Loucy (cell line): ENCODE data around the gene FCRL6.

Experiments used
- H2AFZ ChIP-seq: fragments of 200-600 bp; sonication (generic); 2 replicates; pipeline ENCODE4 v1.6.0; 2016; ENCODE audit warnings: antibody characterized with exemption, mild to moderate bottlenecking, low read length, moderate library complexity
- H3F3A ChIP-seq: fragments of 200-600 bp; 2 replicates; pipeline ENCODE4 v1.6.0; 2016; ENCODE audit warnings: antibody characterized with exemption, low read depth, mild to moderate bottlenecking
- H3K27me3 ChIP-seq: fragments of 200-600 bp; sonication (generic); 2 replicates; pipeline ENCODE4 v1.6.1; 2014; ENCODE audit warnings: low read length, mild to moderate bottlenecking; ENCODE audit not compliant: insufficient read depth, poor library complexity, severe bottlenecking
- H3K36me3 ChIP-seq: fragments of 200-600 bp; sonication (generic); 2 replicates; pipeline ENCODE4 v1.6.1; 2016; ENCODE audit warnings: low read length; ENCODE audit not compliant: insufficient read depth
- H3K4me1 ChIP-seq: fragments of 200-600 bp; sonication (generic); 2 replicates; pipeline ENCODE4 v1.5.1; 2014; ENCODE audit warnings: low read length, mild to moderate bottlenecking; ENCODE audit not compliant: insufficient read depth, poor library complexity, severe bottlenecking
- H3K4me2 ChIP-seq: fragments of 200-600 bp; sonication (generic); 2 replicates; pipeline ENCODE4 v1.6.0; 2014; ENCODE audit warnings: antibody characterized with exemption, low read length, low read depth, mild to moderate bottlenecking; ENCODE audit not compliant: poor library complexity, severe bottlenecking
- H3K4me3 ChIP-seq: fragments of 200-600 bp; sonication (generic); 2 replicates; pipeline ENCODE4 v1.5.1; 2014; ENCODE audit warnings: low read length, mild to moderate bottlenecking, mixed read lengths; ENCODE audit not compliant: poor library complexity, severe bottlenecking
- H3K79me2 ChIP-seq: fragments of 200-600 bp; sonication (generic); 2 replicates; pipeline ENCODE4 v1.6.1; 2014; ENCODE audit warnings: low read length; ENCODE audit not compliant: insufficient read depth
- H3K9ac ChIP-seq: fragments of 200-600 bp; sonication (generic); 2 replicates; pipeline ENCODE4 v1.6.0; 2014; ENCODE audit warnings: mild to moderate bottlenecking, low read depth, low read length, moderate library complexity; ENCODE audit not compliant: poor library complexity, severe bottlenecking
- H3K9me2 ChIP-seq: fragments of 200-600 bp; sonication (generic); replicated peaks from 2 replicates; pipeline ENCODE4 v1.6.1; 2016; ENCODE audit warnings: low read depth, low read length, mixed read lengths
- H3K9me3 ChIP-seq: fragments of 200-600 bp; sonication (generic); 2 replicates; pipeline ENCODE4 v1.6.1; 2014; ENCODE audit warnings: mild to moderate bottlenecking, antibody characterized with exemption, low read length, low read depth; ENCODE audit not compliant: insufficient read depth
- H4K20me1 ChIP-seq: fragments of 200-600 bp; sonication (generic); 2 replicates; pipeline ENCODE4 v1.6.0; 2014; ENCODE audit warnings: antibody characterized with exemption, low read length, mild to moderate bottlenecking; ENCODE audit not compliant: insufficient read depth, poor library complexity, severe bottlenecking
- CTCF ChIP-seq: fragments of 200-600 bp; sonication (generic); conservative IDR thresholded peaks from 2 replicates; pipeline ENCODE4 v1.5.1; 2014; ENCODE audit warnings: mild to moderate bottlenecking, antibody characterized with exemption, low read length
- EZH2phosphoT487 ChIP-seq: fragments of 200-600 bp; IDR thresholded peaks from 2 replicates; pipeline ENCODE4 v1.6.1; 2018; ENCODE audit warnings: antibody characterized with exemption, mild to moderate bottlenecking, moderate library complexity, borderline replicate concordance

FCRL6 gene

DNA sequence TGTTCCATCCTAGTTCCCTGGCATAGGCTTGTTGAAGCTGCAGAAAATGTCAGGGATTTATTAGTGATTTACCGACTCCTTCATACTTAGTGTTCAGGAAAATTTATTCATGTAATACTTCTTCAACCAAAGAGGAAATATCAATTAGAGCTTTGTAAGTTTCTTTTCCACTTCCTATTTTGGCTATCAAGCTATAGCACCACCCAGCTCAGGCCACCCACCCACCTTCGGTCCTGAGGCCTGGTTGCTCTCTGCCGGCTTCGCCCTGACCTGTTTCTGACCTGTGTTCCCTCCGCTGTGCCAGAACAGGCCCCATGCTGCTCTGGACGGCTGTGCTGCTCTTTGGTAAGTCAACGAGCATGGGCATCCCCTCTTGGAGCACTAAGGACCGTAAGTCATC, at the start of gene FCRL6:
TSS of gene FCRL6 (plus strand) at position 250 of the 400 bp plus-strand sequence. CDS start at position 315, 65 bp downstream.
- Histone ChIP-seq H3K9me3 (no peaks in the 10 kb centered on the region), H2AFZ (no peak within 1 kb of the TSS), H3K4me2 (peak within 1 kb of the TSS; percentile 70), H3K9ac (peak within 1 kb of the TSS; percentile 53), H4K20me1 (no peaks in the 10 kb centered on the region), H3F3A (no peaks in the 10 kb centered on the region), H3K4me1 (peaks cover 55% of the 10 kb centered on the region), H3K27me3 (no peaks in the 10 kb centered on the region), H3K4me3 (peak within 1 kb of the TSS; percentile 58), H3K9me2 (no peaks in the 10 kb centered on the region), H3K79me2 (no peaks in the 10 kb centered on the region), H3K36me3 (no peaks in the 10 kb centered on the region)
- TF ChIP-seq EZH2phosphoT487 (no peak), CTCF (no peak)

GRCh38 chr1:159753386-159753785, 48.8 kb upstream of the FCRL6 start:
- no peak overlapping the region for H3K4me3 ChIP-seq
- H3F3A ChIP-seq, result no peaks in the 10 kb centered on the region
- H3K27me3 ChIP-seq, result no peaks in the 10 kb centered on the region
- peaks cover 36% of the 10 kb centered on the region for H3K4me1 ChIP-seq
- no peaks in the 10 kb centered on the region for H4K20me1 ChIP-seq
- H3K9me2 ChIP-seq, result no peaks in the 10 kb centered on the region
- no peak overlapping the region for H3K4me2 ChIP-seq
- no peaks in the 10 kb centered on the region for H3K9me3 ChIP-seq
- no peaks in the 10 kb centered on the region for H3K36me3 ChIP-seq
- H3K79me2 ChIP-seq, result no peaks in the 10 kb centered on the region
- no peak overlapping the region for H2AFZ ChIP-seq
- H3K9ac ChIP-seq, result no peak overlapping the region
- no peak for TF ChIP-seq CTCF
- TF ChIP-seq EZH2phosphoT487, result no peak

GRCh38 chr1:159755451-159756007, 46.6 kb upstream of the FCRL6 start:
- Histone ChIP-seq H3K27me3 (no peaks in the 10 kb centered on the region), H3K36me3 (no peaks in the 10 kb centered on the region)

More at GRCh38 chr1:159755451-159756007, 46.6 kb upstream of the FCRL6 start:
- no peak overlapping the region for H3K4me2 ChIP-seq
- no peaks in the 10 kb centered on the region for H3K9me3 ChIP-seq
- H3F3A ChIP-seq, result no peaks in the 10 kb centered on the region
- no peak overlapping the region for H3K4me3 ChIP-seq
- no peaks in the 10 kb centered on the region for H3K79me2 ChIP-seq
- H2AFZ ChIP-seq, result no peak overlapping the region
- no peak for TF ChIP-seq CTCF
- no peak for TF ChIP-seq EZH2phosphoT487
- peaks cover 27% of the 10 kb centered on the region for H3K4me1 ChIP-seq
- H3K9me2 ChIP-seq, result no peaks in the 10 kb centered on the region
- no peaks in the 10 kb centered on the region for H4K20me1 ChIP-seq
- H3K9ac ChIP-seq, result no peak overlapping the region
